Calu3 (cell line): ENCODE data around the gene ZNF593OS. TPM values are rescaled to one million over a fixed set of nuclear protein-coding genes. Genes with fewer than 3 reads are reported as not detected.
A peak's percentile ranks its signal among the peaks of the same experiment; 100 is the strongest.

Experiments used
- BruUV-seq: library from RNA; stranded (reverse); fragments of 400-500 nt; replicated peaks from 2 replicates; lab custom pipeline; 2021; lab: Mats Ljungman, UMichigan
- CTCF ChIA-PET: fragments of 300-600 bp; sonication (Branson Sonifier 250); formaldehyde crosslinking; loops from one replicate; lab custom pipeline; 2022; ENCODE audit warnings: antibody characterized with exemption; lab: Charles Lee
- DNase-seq: peaks from one replicate; pipeline ENCODE4 v3.0.0; 2022
- H3K27ac Mint-ChIP-seq: one replicate; pipeline ENCODE4 v1.8.0; 2022; ENCODE audit warnings: mixed read lengths; ENCODE audit not compliant: unreplicated experiment
- H3K27me3 Mint-ChIP-seq: one replicate; pipeline ENCODE4 v1.8.0; 2022; ENCODE audit warnings: mixed read lengths; ENCODE audit not compliant: unreplicated experiment
- H3K36me3 Mint-ChIP-seq: one replicate; pipeline ENCODE4 v1.8.0; 2022; ENCODE audit warnings: mild to moderate bottlenecking, moderate library complexity, mixed read lengths; ENCODE audit not compliant: insufficient read depth, unreplicated experiment
- H3K4me1 Mint-ChIP-seq: one replicate; pipeline ENCODE4 v1.8.0; 2022; ENCODE audit warnings: mild to moderate bottlenecking, low read depth, mixed read lengths; ENCODE audit not compliant: unreplicated experiment
- H3K4me3 Mint-ChIP-seq: one replicate; pipeline ENCODE4 v1.8.0; 2022; ENCODE audit warnings: mild to moderate bottlenecking, low read depth, moderate library complexity, mixed read lengths; ENCODE audit not compliant: unreplicated experiment
- H3K9me3 Mint-ChIP-seq: one replicate; pipeline ENCODE4 v1.8.0; 2022; ENCODE audit warnings: low read depth, mixed read lengths; ENCODE audit not compliant: unreplicated experiment
- intact Hi-C: fragments of 100-400 bp; cut with micrococcal nuclease; formaldehyde crosslinking; loops from one replicate; pipeline ENCODE4 v1.10.0; 2022; ENCODE audit not compliant: unreplicated experiment
- total RNA-seq: library from RNA; stranded (reverse); gene quantifications from 2 replicates; pipeline ENCODE4 v1.2.3, GENCODE V29; 2022
- TF ChIP-seq, protein P1 (sequence below): fragments of 200-600 bp; IDR thresholded peaks from one replicate; pipeline ENCODE4 v1.8.0; 2022; ENCODE audit warnings: antibody characterized with exemption; ENCODE audit not compliant: unreplicated experiment

The ZNF593OS gene
- total RNA-seq, 1 experiment from 2014 or later, result not detected

DNA sequence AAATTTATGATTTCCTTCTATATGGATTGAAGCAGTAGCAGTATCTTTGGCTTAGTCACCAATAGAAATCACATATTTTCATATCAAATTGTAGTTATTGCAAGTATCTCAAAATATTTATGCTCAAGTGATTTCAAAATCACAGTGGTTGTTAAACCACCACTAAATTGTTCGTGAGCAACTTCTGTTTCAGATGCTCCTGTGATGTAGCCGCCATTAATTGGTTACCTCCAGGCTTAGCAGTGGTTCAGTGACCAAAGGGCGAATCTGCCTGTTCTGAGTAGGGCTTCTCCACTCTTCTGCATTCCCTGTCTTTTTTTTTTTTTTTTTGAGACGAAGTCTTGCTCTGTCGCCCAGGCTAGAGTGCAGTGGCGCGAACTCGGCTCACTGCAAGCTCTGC, 3.7 kb upstream of the ZNF593OS start:
- no peaks in the 10 kb centered on the region for H3K9me3 Mint-ChIP-seq
- DNase-seq, result no peak
- peaks cover 19% of the 10 kb centered on the region for H3K36me3 Mint-ChIP-seq
- intact Hi-C loops, result loop anchor here (10.0 kb wide), 1 partner anchor 49 kb away; no protein-coding TSS in a partner anchor
- H3K27me3 Mint-ChIP-seq, result no peaks in the 10 kb centered on the region
- H3K4me1 Mint-ChIP-seq, result peaks cover 11% of the 10 kb centered on the region
- BruUV-seq, result no TSS peak
- no peak overlapping the region for H3K27ac Mint-ChIP-seq
- H3K4me3 Mint-ChIP-seq, result no peak overlapping the region
- TF ChIP-seq, protein P1, sequence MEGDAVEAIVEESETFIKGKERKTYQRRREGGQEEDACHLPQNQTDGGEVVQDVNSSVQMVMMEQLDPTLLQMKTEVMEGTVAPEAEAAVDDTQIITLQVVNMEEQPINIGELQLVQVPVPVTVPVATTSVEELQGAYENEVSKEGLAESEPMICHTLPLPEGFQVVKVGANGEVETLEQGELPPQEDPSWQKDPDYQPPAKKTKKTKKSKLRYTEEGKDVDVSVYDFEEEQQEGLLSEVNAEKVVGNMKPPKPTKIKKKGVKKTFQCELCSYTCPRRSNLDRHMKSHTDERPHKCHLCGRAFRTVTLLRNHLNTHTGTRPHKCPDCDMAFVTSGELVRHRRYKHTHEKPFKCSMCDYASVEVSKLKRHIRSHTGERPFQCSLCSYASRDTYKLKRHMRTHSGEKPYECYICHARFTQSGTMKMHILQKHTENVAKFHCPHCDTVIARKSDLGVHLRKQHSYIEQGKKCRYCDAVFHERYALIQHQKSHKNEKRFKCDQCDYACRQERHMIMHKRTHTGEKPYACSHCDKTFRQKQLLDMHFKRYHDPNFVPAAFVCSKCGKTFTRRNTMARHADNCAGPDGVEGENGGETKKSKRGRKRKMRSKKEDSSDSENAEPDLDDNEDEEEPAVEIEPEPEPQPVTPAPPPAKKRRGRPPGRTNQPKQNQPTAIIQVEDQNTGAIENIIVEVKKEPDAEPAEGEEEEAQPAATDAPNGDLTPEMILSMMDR, result no peak
- CTCF ChIA-PET, result no interaction called here

DNA sequence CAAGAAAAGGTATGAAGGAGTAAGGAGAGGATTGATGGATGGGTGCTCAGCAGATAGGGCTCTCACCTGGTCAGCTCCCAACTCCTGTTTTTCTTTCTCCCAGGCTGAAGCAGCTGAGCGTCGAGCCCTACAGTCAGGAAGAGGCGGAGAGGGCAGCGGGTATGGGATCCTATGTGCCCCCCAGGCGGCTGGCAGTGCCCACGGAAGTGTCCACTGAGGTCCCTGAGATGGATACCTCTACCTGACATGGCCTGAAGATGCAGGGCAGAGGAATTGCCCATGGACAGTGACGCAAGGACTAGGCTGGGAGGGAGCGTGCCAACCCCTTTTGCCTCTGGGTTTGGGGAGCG, 1.2 kb downstream of the ZNF593OS start:
- DNase-seq, result no peak
- BruUV-seq, result no TSS peak
- Mint-ChIP-seq H3K4me1 (no peaks in the 10 kb centered on the region), H3K4me3 (peak overlapping the region; percentile 81), H3K9me3 (no peaks in the 10 kb centered on the region), H3K36me3 (peaks cover 18% of the 10 kb centered on the region), H3K27ac (peak overlapping the region; percentile 52), H3K27me3 (no peaks in the 10 kb centered on the region)
- CTCF ChIA-PET, result interaction anchor here (0.8 to 1.3 kb wide), 3 partner anchors 8 to 105 kb away, joined by 3 to 20 read pairs (median 4); partner anchors contain the start of gene CEP85
- intact Hi-C loops, result loop anchor here (10.0 kb wide), 1 partner anchor 54 kb away; no protein-coding TSS in a partner anchor
- TF ChIP-seq, protein P1, result no peak

DNA sequence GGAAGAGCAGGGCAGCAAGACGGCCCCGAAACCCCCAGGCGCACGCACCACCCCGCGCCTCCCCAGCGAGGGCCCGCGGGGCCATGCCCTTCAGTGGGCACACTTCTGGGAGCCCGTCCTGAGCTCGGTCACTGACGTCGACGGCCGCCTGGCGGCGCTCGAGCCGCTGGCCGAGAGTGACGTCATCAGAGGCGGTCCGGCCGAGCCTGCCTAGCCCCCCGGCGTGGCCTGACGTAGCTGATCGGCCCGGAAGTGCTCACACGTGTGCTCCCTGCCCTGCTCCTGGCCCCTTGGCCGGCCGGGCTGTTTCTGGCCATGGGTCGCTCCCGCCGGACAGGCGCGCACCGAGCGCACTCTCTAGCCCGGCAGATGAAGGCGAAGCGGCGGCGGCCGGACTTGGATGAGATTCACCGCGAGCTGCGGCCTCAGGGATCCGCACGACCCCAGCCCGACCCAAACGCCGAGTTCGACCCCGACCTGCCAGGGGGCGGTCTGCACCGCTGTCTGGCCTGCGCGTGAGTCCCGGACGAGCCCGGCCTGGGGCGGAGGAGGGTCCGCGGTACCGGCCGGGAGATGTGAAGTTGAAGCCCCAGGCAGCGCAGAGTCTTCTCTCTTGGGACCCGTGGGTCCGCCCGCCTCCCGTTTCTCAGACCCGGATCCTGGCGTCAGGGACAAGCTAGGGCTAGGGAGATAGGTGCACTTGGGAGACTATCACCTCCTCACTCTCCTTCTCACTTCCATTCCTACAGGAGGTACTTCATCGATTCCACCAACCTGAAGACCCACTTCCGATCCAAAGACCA, 1.8 kb downstream of the ZNF593OS start, which contains the start of gene ZNF593:
ZNF593 (plus strand) TSS at position 240 of the 803 bp plus-strand sequence; CDS start at position 316, 76 bp downstream.
- Mint-ChIP-seq H3K9me3 (no peaks in the 10 kb centered on the region), H3K4me1 (no peaks in the 10 kb centered on the region), H3K36me3 (peaks cover 18% of the 10 kb centered on the region), H3K27ac (peak within 1 kb of the TSS; percentile 52), H3K4me3 (peak within 1 kb of the TSS; percentile 81), H3K27me3 (peaks cover 6% of the 10 kb centered on the region)
- CTCF ChIA-PET, result interaction anchor here (0.6 to 1.3 kb wide), 8 partner anchors 8 to 134 kb away, joined by 3 to 20 read pairs (median 4); partner anchors contain the start of gene CEP85
- intact Hi-C loops, result loop anchor here (10.0 kb wide), 1 partner anchor 55 kb away; no protein-coding TSS in a partner anchor
- TSS peak; percentile 93 for BruUV-seq
- peak; percentile 88 for DNase-seq
- TF ChIP-seq, protein P1, result peak; percentile 70

DNA sequence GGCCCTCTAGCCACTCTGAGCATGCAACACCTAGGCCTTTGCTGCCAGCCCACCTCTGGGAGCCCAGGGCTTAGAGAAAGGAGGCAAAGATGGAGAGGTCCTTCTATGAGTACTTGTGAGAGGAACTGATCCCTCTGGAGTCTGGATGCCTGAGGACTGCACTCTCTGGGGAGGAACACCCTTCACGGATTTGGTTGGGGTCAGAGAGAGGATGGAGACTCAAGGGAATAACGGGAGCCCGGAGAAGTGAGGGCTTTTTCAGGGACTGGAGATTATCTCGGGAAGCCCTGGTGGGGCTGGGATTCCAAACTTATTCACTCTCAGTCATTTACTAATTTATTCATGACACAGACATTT, 2.5 kb downstream of the ZNF593OS start:
- TF ChIP-seq, protein P1, result no peak
- no peak overlapping the region for H3K27ac Mint-ChIP-seq
- no peaks in the 10 kb centered on the region for H3K4me1 Mint-ChIP-seq
- intact Hi-C loops, result no loop called here
- H3K36me3 Mint-ChIP-seq, result peaks cover 24% of the 10 kb centered on the region
- H3K27me3 Mint-ChIP-seq, result peaks cover 12% of the 10 kb centered on the region
- CTCF ChIA-PET, result interaction anchor here (0.9 to 1.3 kb wide), 5 partner anchors 56 to 133 kb away, joined by 3 to 20 read pairs (median 6); partner anchors contain the start of gene CEP85
- H3K4me3 Mint-ChIP-seq, result peak overlapping the region; percentile 81
- no peak for DNase-seq
- no peaks in the 10 kb centered on the region for H3K9me3 Mint-ChIP-seq
- BruUV-seq, result no TSS peak
